T-cell (primary cell): ENCODE measurements around the gene ZBTB26. TPM values are rescaled to one million over a fixed set of nuclear protein-coding genes. Genes with fewer than 3 reads are reported as not detected.
A peak's percentile ranks its signal among the peaks of the same experiment; 100 is the strongest.

ENCODE experiments used
- ATAC-seq, 4 experiments: fragments of 200-7000 bp in 3 of 4; fragments of 150-1000 bp in 1 of 4; cut with Tn5 transposase; replicated peaks in 1 of 4; 1 replicate in 3 of 4; 2 replicates in 1 of 4; pipeline ENCODE4 v1.10.0; 2021; ENCODE audit warnings: moderate library complexity in 3 of 4, mild to moderate bottlenecking in 2 of 4, moderate number of reproducible peaks in 1 of 4
- CTCF ChIA-PET, 2 donors: fragments of 300-600 bp; sonication (Branson Sonifier 250); formaldehyde crosslinking; loops; one replicate each; lab custom pipeline; 2022; ENCODE audit warnings: antibody characterized with exemption in 2 of 2; lab: Charles Lee
- POLR2A ChIA-PET, 2 donors: fragments of 300-600 bp; sonication (Branson Sonifier 250); formaldehyde crosslinking; loops; one replicate each; lab custom pipeline; 2022; ENCODE audit warnings: antibody characterized with exemption in 2 of 2; lab: Charles Lee
- DNase-seq, 35 experiments: peaks; one replicate each; pipeline versions ENCODE4 v3.0.0 to v3.0.0-alpha.2; 2013 to 2023
- H3K27ac ChIP-seq: one replicate; pipeline ENCODE4 v1.5.1; 2013; ENCODE audit warnings: low read length
- H3K27me3 ChIP-seq, 2 experiments: replicated peaks in 1 of 2; 1 replicate in 1 of 2; 2 replicates in 1 of 2; pipeline versions ENCODE4 v1.6.1 to v1.7.0; 2013; ENCODE audit warnings: low read length in 1 of 2, mixed read lengths in 1 of 2; ENCODE audit not compliant: control insufficient read depth in 2 of 2, insufficient read depth in 2 of 2; ENCODE audit errors: extremely low read depth in 1 of 2
- H3K36me3 ChIP-seq, 2 donors: 1 replicate in 1 of 2; 2 replicates in 1 of 2; pipeline versions ENCODE4 v1.6.1 to v1.7.0; 2013; ENCODE audit warnings: low read length in 1 of 2; ENCODE audit not compliant: control insufficient read depth in 2 of 2, insufficient read depth in 1 of 2; ENCODE audit errors: extremely low read depth in 1 of 2
- H3K4me1 ChIP-seq, 2 experiments: 1 replicate in 1 of 2; 2 replicates in 1 of 2; pipeline versions ENCODE4 v1.6.1 to v1.7.0; 2013; ENCODE audit warnings: low read length in 2 of 2, mixed read lengths in 1 of 2; ENCODE audit not compliant: insufficient read depth in 2 of 2, control insufficient read depth in 1 of 2; ENCODE audit errors: extremely low read depth in 1 of 2
- H3K4me3 ChIP-seq, 2 donors: 1 replicate in 1 of 2; 2 replicates in 1 of 2; pipeline versions ENCODE4 v1.5.1 to v1.7.0; 2013; ENCODE audit warnings: mild to moderate bottlenecking in 2 of 2, low read length in 1 of 2, moderate library complexity in 1 of 2; ENCODE audit not compliant: control insufficient read depth in 1 of 2; ENCODE audit errors: extremely low read depth in 1 of 2
- H3K9me3 ChIP-seq: 2 replicates; pipeline ENCODE4 v1.7.0; 2013
- H3K27ac Mint-ChIP-seq, 2 donors: one replicate each; pipeline ENCODE4 v1.8.0; 2020 to 2021; ENCODE audit warnings: mild to moderate bottlenecking in 2 of 2, mixed read lengths in 2 of 2
- H3K27me3 Mint-ChIP-seq, 2 donors: one replicate each; pipeline ENCODE4 v1.8.0; 2021 to 2022; ENCODE audit warnings: mixed read lengths in 2 of 2
- H3K36me3 Mint-ChIP-seq: one replicate; pipeline ENCODE4 v1.8.0; 2021; ENCODE audit warnings: mixed read lengths
- H3K4me1 Mint-ChIP-seq, 3 donors: one replicate each; pipeline ENCODE4 v1.8.0; 2020 to 2022; ENCODE audit warnings: mixed read lengths in 3 of 3, mild to moderate bottlenecking in 1 of 3
- H3K4me3 Mint-ChIP-seq, 3 donors: one replicate each; pipeline ENCODE4 v1.8.0; 2020 to 2022; ENCODE audit warnings: mild to moderate bottlenecking in 3 of 3, mixed read lengths in 3 of 3, moderate library complexity in 3 of 3
- H3K9me3 Mint-ChIP-seq, 3 donors: one replicate each; pipeline ENCODE4 v1.8.0; 2020 to 2022; ENCODE audit warnings: mixed read lengths in 3 of 3
- WGBS: methylation state at CpG from one replicate; pipeline ENCODE4 v1.1.5; 2013; ENCODE audit warnings: missing lambda C conversion rate; ENCODE audit not compliant: insufficient coverage; 5-methylcytosine and 5-hydroxymethylcytosine counted together
- total RNA-seq, 35 experiments: library from RNA in 6 of 35; stranded (reverse) in 6 of 35; fragments of 120-200 nt in 1 of 35; gene quantifications; one replicate each; pipeline versions ENCODE4 v1.2.1 to v1.2.4 and lab custom pipeline; 2013 to 2026

Gene ZBTB26
- total RNA-seq, 5 donors from 2014 or later (not counting 1 experiment from before 2014, with no cell fraction given): 5.4 to 7.3 (median 6.0) TPM

DNA sequence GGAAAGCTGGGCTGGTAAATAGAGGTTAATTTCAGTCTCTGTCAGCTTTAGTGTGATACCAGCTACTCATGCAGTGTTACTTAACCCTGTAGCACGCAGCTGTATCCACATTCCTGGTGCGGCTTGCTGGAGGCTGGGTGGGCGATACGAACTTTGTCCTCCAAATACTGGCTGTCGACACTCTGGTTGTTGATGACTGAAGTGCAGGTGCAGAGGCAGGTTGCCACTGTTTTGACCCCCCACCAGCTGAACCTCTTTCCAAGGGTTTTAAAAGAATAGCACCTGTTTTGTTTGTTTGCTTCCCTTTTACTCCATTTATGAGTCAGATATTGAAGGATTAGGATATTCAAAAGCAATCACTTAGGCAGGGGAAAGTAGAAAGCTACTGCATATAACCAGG, 5.2 kb upstream of the ZBTB26 start:
- POLR2A ChIA-PET: interaction anchor here in 1 of 2 donors (0.6 kb wide), 1 partner anchor 1998 kb away, joined by 3 read pairs; no protein-coding TSS in a partner anchor

DNA sequence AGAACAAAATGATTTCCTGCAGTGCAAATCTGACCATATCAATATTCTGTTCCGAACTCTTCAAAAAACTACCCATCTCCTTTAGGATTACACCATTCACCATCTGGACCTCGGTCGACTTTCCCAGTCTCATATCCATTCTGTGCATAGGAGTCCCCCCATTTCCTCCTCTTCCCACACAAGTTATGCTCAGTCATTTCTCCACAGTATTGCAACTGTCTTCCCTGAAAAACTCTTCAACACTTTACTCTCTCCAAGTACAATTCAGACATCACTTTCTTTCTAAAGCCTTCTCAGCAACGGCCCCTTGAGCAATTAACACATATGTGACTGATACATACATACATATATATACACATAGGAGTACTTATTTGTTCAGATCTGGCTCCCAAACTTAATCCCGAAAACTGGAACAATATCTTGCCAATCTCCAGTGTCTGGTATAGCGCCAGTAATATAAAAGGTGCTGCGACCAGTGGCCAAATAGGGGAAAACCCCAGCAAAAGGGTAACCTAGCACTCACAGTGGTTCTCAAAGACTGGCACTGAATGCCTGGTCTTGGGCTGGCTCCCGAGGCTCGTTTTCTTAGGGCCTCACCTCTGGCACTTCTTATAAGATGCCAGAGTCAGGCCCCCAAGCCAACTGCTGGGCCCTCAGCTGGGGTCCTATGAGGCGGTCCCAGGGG, 629 bp downstream of the ZBTB26 start:
- ChIA-PET CTCF (interaction anchor here (1.0 to 3.8 kb wide), 5 partner anchors 10 to 29 kb away, joined by 3 to 12 read pairs (median 6); partner anchors contain the start of genes RABGAP1 (in 2 of the 2) and ZBTB6 (in 1 of the 2)), POLR2A (interaction anchor here in 1 of 2 donors (0.8 to 1.4 kb wide), 4 partner anchors 10 to 25 kb away, joined by 4 to 23 read pairs (median 6); partner anchors contain the start of genes RABGAP1 and ZBTB6)
- H3K4me1 Mint-ChIP-seq: peaks cover 17 to 20% (median 20%) of the 10 kb centered on the region in 3 donors
- Histone ChIP-seq H3K9me3 (no peaks in the 10 kb centered on the region), H3K27ac (peak overlapping the region; percentile 94), H3K4me3 (peak overlapping the region; percentile 92 to 94), H3K4me1 (peaks cover 7 to 31% of the 10 kb centered on the region in 2 experiments), H3K36me3 (peaks cover 0 to under 1% of the 10 kb centered on the region in 2 donors), H3K27me3 (no peaks in the 10 kb centered on the region)
- no peak overlapping the region for H3K27ac Mint-ChIP-seq
- H3K36me3 Mint-ChIP-seq: no peaks in the 10 kb centered on the region
- no peak for ATAC-seq
- WGBS: 31% methylated on average over 8 of the region's 10 CpGs
- H3K4me3 Mint-ChIP-seq: no peak overlapping the region
- H3K9me3 Mint-ChIP-seq: no peaks in the 10 kb centered on the region
- H3K27me3 Mint-ChIP-seq: no peaks in the 10 kb centered on the region
- DNase-seq: peak in 2 of 35 experiments; percentile 8 to 14

More for the DNA sequence above, 5.2 kb upstream of the ZBTB26 start:
- Histone ChIP-seq H3K36me3 (peaks cover 0 to 25% of the 10 kb centered on the region in 2 donors), H3K4me3 (no peak overlapping the region), H3K9me3 (no peaks in the 10 kb centered on the region), H3K27ac (no peak overlapping the region), H3K27me3 (no peaks in the 10 kb centered on the region), H3K4me1 (peaks cover 12 to 29% of the 10 kb centered on the region in 2 experiments)
- DNase-seq (no peak), ATAC-seq (no peak)
- Mint-ChIP-seq H3K27me3 (no peaks in the 10 kb centered on the region), H3K9me3 (no peaks in the 10 kb centered on the region), H3K36me3 (peaks cover 8% of the 10 kb centered on the region), H3K4me1 (peaks cover 27 to 33% (median 31%) of the 10 kb centered on the region in 3 donors), H3K27ac (no peak overlapping the region), H3K4me3 (no peak overlapping the region)
- CTCF ChIA-PET: interaction anchor here in 1 of 2 donors (0.6 kb wide), 1 partner anchor 10 kb away, joined by 4 read pairs; no protein-coding TSS in a partner anchor
- WGBS: 100% methylated on average over 2 of the region's 5 CpGs

DNA sequence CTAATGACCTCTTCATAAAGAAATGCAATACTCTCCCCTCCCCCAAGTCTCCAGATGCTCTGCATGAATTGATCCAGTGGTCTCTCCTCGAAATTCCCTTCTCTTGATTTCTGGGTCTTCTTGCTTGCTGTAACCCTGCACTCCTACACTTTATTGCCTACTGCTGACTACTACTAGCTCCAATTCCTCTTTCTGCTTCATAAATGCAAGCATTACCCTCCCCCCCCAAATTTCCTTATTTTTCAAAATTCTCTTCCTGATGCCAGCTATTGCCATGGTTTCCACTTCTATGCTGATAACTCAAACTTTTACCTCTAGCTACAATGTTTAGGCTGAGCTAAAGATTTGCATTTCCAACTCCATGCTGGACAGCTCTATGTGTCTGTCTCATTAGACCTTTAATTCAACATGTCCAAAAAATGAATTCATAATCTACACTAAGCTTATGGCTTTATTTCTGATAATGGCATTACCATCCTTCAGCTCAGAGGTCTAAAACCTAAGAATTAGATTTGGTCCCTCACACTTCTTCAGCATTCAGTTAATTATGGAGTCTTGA, 1.4 kb downstream of the ZBTB26 start:
- H3K9me3 Mint-ChIP-seq: no peaks in the 10 kb centered on the region
- 94% methylated on average over 1 of the region's 1 CpG for WGBS

DNA sequence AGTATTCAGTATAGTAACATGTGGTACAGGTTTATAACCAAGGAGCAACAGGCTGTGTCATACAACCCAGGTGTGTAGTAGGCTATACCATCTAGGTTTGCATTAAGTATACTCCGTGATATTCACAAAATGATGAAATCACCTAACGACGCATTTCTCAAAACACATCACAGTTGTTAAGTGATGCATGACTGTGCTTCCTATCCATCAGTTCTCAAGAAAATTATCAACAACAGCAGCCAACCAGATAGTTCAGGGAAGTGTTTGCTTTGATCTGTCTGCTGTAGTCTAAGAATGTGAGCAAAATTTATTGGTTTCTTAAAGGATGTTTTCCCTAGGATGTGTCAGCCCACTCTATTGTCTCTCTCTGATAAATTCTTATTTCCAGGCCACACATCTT, 7.4 kb downstream of the ZBTB26 start:
- ATAC-seq (no peak), DNase-seq (no peak)
- Mint-ChIP-seq H3K36me3 (peaks cover 22% of the 10 kb centered on the region), H3K27ac (no peak overlapping the region), H3K4me1 (peaks cover 6 to 8% (median 6%) of the 10 kb centered on the region in 3 donors), H3K4me3 (no peak overlapping the region), H3K9me3 (no peaks in the 10 kb centered on the region), H3K27me3 (no peaks in the 10 kb centered on the region)
- H3K36me3 ChIP-seq: peaks cover 0 to 15% of the 10 kb centered on the region in 2 donors
- no peak overlapping the region for H3K27ac ChIP-seq
- no peaks in the 10 kb centered on the region for H3K9me3 ChIP-seq
- ChIA-PET CTCF (interaction anchor here in 1 of 2 donors (0.5 to 0.7 kb wide), 3 partner anchors 21 to 825 kb away, joined by 4 read pairs; no protein-coding TSS in a partner anchor), POLR2A (interaction anchor here (0.6 to 0.7 kb wide), 3 partner anchors 10 to 64 kb away, joined by 3 to 4 read pairs (median 4); partner anchors contain the start of gene ZBTB6 (in 1 of the 2))
- no peak overlapping the region for H3K4me3 ChIP-seq
- no peaks in the 10 kb centered on the region for H3K4me1 ChIP-seq
- H3K27me3 ChIP-seq: no peaks in the 10 kb centered on the region
- WGBS: no CpG with 5 or more reads among the region's 3 CpGs

More for the DNA sequence above, 1.4 kb downstream of the ZBTB26 start:
- Mint-ChIP-seq H3K4me3 (no peak overlapping the region), H3K4me1 (peaks cover 17 to 18% (median 18%) of the 10 kb centered on the region in 3 donors), H3K27ac (no peak overlapping the region), H3K27me3 (no peaks in the 10 kb centered on the region), H3K36me3 (no peaks in the 10 kb centered on the region)
- H3K4me1 ChIP-seq: peaks cover 7 to 31% of the 10 kb centered on the region in 2 experiments
- POLR2A ChIA-PET: interaction anchor here (0.5 to 1.5 kb wide), 5 partner anchors 11 to 79 kb away, joined by 3 to 6 read pairs (median 5); partner anchors contain the start of genes RABGAP1 (in 1 of the 2) and ZBTB6 (in 1 of the 2)
- CTCF ChIA-PET: interaction anchor here (0.6 to 3.8 kb wide), 5 partner anchors 11 to 1858 kb away, joined by 3 to 12 read pairs (median 4); partner anchors contain the start of genes RABGAP1 (in 1 of the 2) and ZBTB6 (in 1 of the 2)
- H3K4me3 ChIP-seq: no peak overlapping the region
- ATAC-seq (no peak), DNase-seq (no peak)
- no peaks in the 10 kb centered on the region for H3K36me3 ChIP-seq
- no peaks in the 10 kb centered on the region for H3K27me3 ChIP-seq
- no peaks in the 10 kb centered on the region for H3K9me3 ChIP-seq
- H3K27ac ChIP-seq: no peak overlapping the region

DNA sequence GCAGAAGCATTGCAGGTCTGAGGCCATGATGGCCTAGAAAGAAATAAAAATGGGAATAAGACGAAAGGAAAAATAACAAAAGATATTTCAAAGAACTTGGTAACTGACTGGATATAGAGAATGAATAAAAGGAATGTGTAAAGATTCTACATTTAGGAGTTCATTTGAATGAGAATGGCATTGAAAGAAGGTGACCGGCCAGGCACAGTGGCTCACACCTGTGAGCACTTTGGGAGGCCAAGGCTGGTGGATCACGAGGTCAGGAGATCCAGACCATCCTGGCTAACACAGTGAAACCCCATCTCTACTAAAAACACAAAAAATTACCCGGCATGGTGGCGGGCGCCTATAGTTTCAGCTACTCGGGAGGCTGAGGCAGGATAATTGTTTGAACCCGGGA, 8.6 kb downstream of the ZBTB26 start:
- H3K36me3 ChIP-seq: peaks cover 2 to 22% of the 10 kb centered on the region in 2 donors
- H3K27ac ChIP-seq: no peak overlapping the region
- H3K27ac Mint-ChIP-seq: no peak overlapping the region
- 100% methylated on average over 1 of the region's 8 CpGs for WGBS
- H3K4me1 Mint-ChIP-seq: peaks cover 6 to 8% (median 6%) of the 10 kb centered on the region in 3 donors
- no peak overlapping the region for H3K4me3 Mint-ChIP-seq
- H3K4me1 ChIP-seq: no peaks in the 10 kb centered on the region
- peaks cover 27% of the 10 kb centered on the region for H3K36me3 Mint-ChIP-seq
- DNase-seq: no peak
- no peaks in the 10 kb centered on the region for H3K9me3 Mint-ChIP-seq
- ChIA-PET CTCF (no interaction called here), POLR2A (no interaction called here)
- no peak overlapping the region for H3K4me3 ChIP-seq
- no peak for ATAC-seq
- H3K27me3 ChIP-seq: no peaks in the 10 kb centered on the region
- no peaks in the 10 kb centered on the region for H3K27me3 Mint-ChIP-seq
- H3K9me3 ChIP-seq: no peaks in the 10 kb centered on the region

DNA sequence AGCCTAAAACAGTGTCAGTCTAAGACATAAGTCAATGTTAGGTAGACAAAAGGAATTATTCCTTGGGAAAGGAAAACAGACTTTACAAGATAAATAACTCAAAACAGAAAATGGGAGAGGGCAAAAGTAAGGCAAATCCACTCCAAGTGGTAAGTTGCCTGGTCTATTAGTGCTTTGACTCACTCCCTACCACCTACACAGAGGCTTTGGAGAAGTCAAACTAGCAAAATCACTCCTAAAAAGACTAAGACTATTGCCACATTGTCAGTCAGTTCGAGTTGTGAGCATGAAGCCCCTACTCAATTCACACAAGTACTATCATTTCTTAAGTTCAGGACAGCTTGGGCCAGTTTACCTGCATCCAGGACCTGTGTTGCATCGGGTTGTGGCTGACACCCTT, 13.0 kb downstream of the ZBTB26 start:
- H3K9me3 Mint-ChIP-seq: no peaks in the 10 kb centered on the region
- DNase-seq: no peak
- H3K4me1 Mint-ChIP-seq: peaks cover 2 to 8% (median 5%) of the 10 kb centered on the region in 3 donors
- peaks cover 0 to 7% of the 10 kb centered on the region in 2 experiments for H3K4me1 ChIP-seq
- ChIA-PET POLR2A (no interaction called here), CTCF (no interaction called here)
- peaks cover 2 to 17% of the 10 kb centered on the region in 2 donors for H3K36me3 ChIP-seq
- no peaks in the 10 kb centered on the region for H3K9me3 ChIP-seq
- H3K4me3 Mint-ChIP-seq: no peak overlapping the region
- no peak overlapping the region for H3K4me3 ChIP-seq
- no peak overlapping the region for H3K27ac ChIP-seq
- H3K27me3 Mint-ChIP-seq: no peaks in the 10 kb centered on the region
- no peaks in the 10 kb centered on the region for H3K27me3 ChIP-seq
- WGBS: 81% methylated on average over 2 of the region's 2 CpGs
- no peak for ATAC-seq
- H3K27ac Mint-ChIP-seq: no peak overlapping the region
- peaks cover 27% of the 10 kb centered on the region for H3K36me3 Mint-ChIP-seq
